ENCODE measurements around the gene IGFN1. TPM values are rescaled to one million over a fixed set of nuclear protein-coding genes. Genes with fewer than 3 reads are reported as not detected.

Gene IGFN1
- total RNA-seq, 4 donors from 2014 or later, result 0.14 TPM; not detected in 3

- Histone ChIP-seq H3K36me3 (no peaks in the 10 kb centered on the region), H3K4me1 (peaks cover 0 to 4% (median 0%) of the 10 kb centered on the region in 4 donors), H3K9me3 (no peaks in the 10 kb centered on the region), H3K27me3 (no peaks in the 10 kb centered on the region), H3K27ac (no peak overlapping the region), H3K4me3 (no peak overlapping the region)
- in situ Hi-C loops (cut with MboI; ENCODE audit: low pct_ligation_motif_present in 1 of 4, low pct_unique_long_range_greater_than_20kb in 1 of 4, low sequenced_read_pairs in 3 of 4), result loop anchor here in 3 of 4 donors (10.0 to 25.0 kb wide), 2 partner anchors 86 to 94 kb away; no protein-coding TSS in a partner anchor
- DNase-seq, result no peak
- 43 to 56% methylated on average over 3 to 11 of the region's 12 CpGs for whole genome bisulfite sequencing, 2 donors (ENCODE audit: low coverage in 1 of 2)
- TF ChIP-seq EP300 (IDR thresholded peaks at IDR 0.05; ENCODE audit: low read depth), result no peak
- intact Hi-C loops (cut with DNase I; ENCODE audit: low total_unique reads), result no loop called here
Measured at GRCh38 chr1:201268604-201269151, 78.1 kb downstream of the IGFN1 start.

- DNase-seq, result no peak
- H3K4me1 ChIP-seq, result peaks cover 0 to 4% (median 0%) of the 10 kb centered on the region in 4 donors
- no peaks in the 10 kb centered on the region for H3K9me3 ChIP-seq
- H3K27ac ChIP-seq, result no peak overlapping the region
- no peak for TF ChIP-seq EP300 (IDR thresholded peaks at IDR 0.05; ENCODE audit: low read depth)
- TF ChIP-seq POLR2AphosphoS5 (IDR thresholded peaks at IDR 0.05), result no peak
- TF ChIP-seq CTCF (IDR thresholded peaks at IDR 0.05), result no peak
- no peak for TF ChIP-seq POLR2A (IDR thresholded peaks at IDR 0.05)
- intact Hi-C loops (cut with DNase I; ENCODE audit: low total_unique reads) (no loop called here), in situ Hi-C loops (cut with MboI; ENCODE audit: low pct_ligation_motif_present in 1 of 4, low pct_unique_long_range_greater_than_20kb in 1 of 4, low sequenced_read_pairs in 3 of 4) (loop anchor here in 3 of 4 donors (10.0 to 25.0 kb wide), 2 partner anchors 86 to 93 kb away; no protein-coding TSS in a partner anchor)
- no peaks in the 10 kb centered on the region for H3K27me3 ChIP-seq
- no peaks in the 10 kb centered on the region for H3K36me3 ChIP-seq
- 29 to 91% methylated on average over 1 to 7 of the region's 7 CpGs for WGBS, 2 donors (ENCODE audit: low coverage in 1 of 2)
- no peak overlapping the region for H3K4me3 ChIP-seq
Measured at GRCh38 chr1:201269281-201269680, 78.7 kb downstream of the IGFN1 start.

- Histone ChIP-seq H3K9me3 (no peaks in the 10 kb centered on the region), H3K27me3 (no peaks in the 10 kb centered on the region), H3K36me3 (no peaks in the 10 kb centered on the region), H3K27ac (no peak overlapping the region), H3K4me3 (no peak overlapping the region), H3K4me1 (peaks cover 0 to 4% (median 1%) of the 10 kb centered on the region in 4 donors)
- TF ChIP-seq POLR2AphosphoS5 (IDR thresholded peaks at IDR 0.05), result no peak
- TF ChIP-seq CTCF (IDR thresholded peaks at IDR 0.05), result no peak
- TF ChIP-seq EP300 (IDR thresholded peaks at IDR 0.05; ENCODE audit: low read depth), result no peak
- no peak for TF ChIP-seq POLR2A (IDR thresholded peaks at IDR 0.05)
- WGBS, 2 donors (ENCODE audit: low coverage in 1 of 2), result 65 to 68% methylated on average over 4 to 6 of the region's 6 CpGs
- in situ Hi-C loops (cut with MboI; ENCODE audit: low pct_ligation_motif_present in 1 of 4, low pct_unique_long_range_greater_than_20kb in 1 of 4, low sequenced_read_pairs in 3 of 4), result loop anchor here in 3 of 4 donors (10.0 to 25.0 kb wide), 2 partner anchors 85 to 92 kb away; no protein-coding TSS in a partner anchor
- intact Hi-C loops (cut with DNase I; ENCODE audit: low total_unique reads), result no loop called here
- DNase-seq, result no peak
Measured at GRCh38 chr1:201269900-201270410, 79.3 kb downstream of the IGFN1 start.

GRCh38 chr1:201270616-201271390, 80.2 kb downstream of the IGFN1 start:
- Histone ChIP-seq H3K27me3 (no peaks in the 10 kb centered on the region), H3K36me3 (no peaks in the 10 kb centered on the region), H3K9me3 (no peaks in the 10 kb centered on the region), H3K4me1 (peaks cover 3 to 10% (median 7%) of the 10 kb centered on the region in 4 donors), H3K4me3 (no peak overlapping the region), H3K27ac (no peak overlapping the region)
- intact Hi-C loops (cut with DNase I; ENCODE audit: low total_unique reads) (no loop called here), in situ Hi-C loops (cut with MboI; ENCODE audit: low pct_ligation_motif_present in 1 of 4, low pct_unique_long_range_greater_than_20kb in 1 of 4, low sequenced_read_pairs in 3 of 4) (loop anchor here in 2 of 4 donors (25.0 kb wide), 1 partner anchor 91 kb away; no protein-coding TSS in a partner anchor)
- WGBS, 2 donors (ENCODE audit: low coverage in 1 of 2), result 82 to 90% methylated on average over 2 to 6 of the region's 6 CpGs
- TF ChIP-seq EP300 (IDR thresholded peaks at IDR 0.05; ENCODE audit: low read depth) (no peak), CTCF (IDR thresholded peaks at IDR 0.05) (no peak), POLR2AphosphoS5 (IDR thresholded peaks at IDR 0.05) (no peak), POLR2A (IDR thresholded peaks at IDR 0.05) (no peak)
- no peak for DNase-seq

All from transverse colon (tissue), 4 donors.